Measurements from ENCODE around the gene STARD7.
"Not testable (repeated sequence)": the region's sequence is repeated elsewhere in the genome, so short reads cannot be mapped to it uniquely, and the experiment has no call there.

Gene STARD7

DNA sequence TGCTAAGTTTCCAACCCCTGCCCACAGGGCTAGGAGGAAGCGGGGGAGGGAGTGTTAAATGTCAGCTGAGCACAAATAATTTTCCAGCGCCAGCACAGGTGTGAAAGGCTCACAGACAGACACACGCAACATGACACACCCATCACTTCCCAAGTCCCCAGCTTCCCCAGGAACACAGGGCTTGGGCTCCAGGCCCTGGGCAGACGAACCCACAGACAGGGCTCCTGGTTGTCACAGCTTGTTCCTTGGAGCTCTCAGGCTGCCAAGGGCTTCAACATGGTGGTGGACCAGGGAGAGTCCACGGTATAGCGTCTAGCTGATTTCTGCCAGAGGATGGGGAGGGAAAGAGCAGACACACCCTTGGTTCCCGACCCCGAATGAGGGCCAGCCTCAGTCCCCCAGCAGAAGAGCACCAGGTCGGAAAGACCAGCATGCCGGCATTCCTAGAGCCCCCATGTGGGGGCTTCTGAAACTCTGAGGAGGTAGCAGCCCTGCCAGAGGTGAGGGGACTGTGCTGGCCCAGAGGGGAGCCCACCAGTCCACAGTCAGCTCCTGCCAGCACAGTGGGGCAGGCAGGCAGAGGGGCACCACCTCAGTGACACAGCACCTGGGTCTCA lies 65.3 kb downstream of the STARD7 start:
- in situ Hi-C loops (cut with MboI; ENCODE audit: low sequenced_read_pairs, unreplicated experiment) = no loop called here
- no peak for DNase-seq (ENCODE audit: low spot score)
- TF ChIP-seq, protein P1, sequence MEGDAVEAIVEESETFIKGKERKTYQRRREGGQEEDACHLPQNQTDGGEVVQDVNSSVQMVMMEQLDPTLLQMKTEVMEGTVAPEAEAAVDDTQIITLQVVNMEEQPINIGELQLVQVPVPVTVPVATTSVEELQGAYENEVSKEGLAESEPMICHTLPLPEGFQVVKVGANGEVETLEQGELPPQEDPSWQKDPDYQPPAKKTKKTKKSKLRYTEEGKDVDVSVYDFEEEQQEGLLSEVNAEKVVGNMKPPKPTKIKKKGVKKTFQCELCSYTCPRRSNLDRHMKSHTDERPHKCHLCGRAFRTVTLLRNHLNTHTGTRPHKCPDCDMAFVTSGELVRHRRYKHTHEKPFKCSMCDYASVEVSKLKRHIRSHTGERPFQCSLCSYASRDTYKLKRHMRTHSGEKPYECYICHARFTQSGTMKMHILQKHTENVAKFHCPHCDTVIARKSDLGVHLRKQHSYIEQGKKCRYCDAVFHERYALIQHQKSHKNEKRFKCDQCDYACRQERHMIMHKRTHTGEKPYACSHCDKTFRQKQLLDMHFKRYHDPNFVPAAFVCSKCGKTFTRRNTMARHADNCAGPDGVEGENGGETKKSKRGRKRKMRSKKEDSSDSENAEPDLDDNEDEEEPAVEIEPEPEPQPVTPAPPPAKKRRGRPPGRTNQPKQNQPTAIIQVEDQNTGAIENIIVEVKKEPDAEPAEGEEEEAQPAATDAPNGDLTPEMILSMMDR (IDR thresholded peaks at IDR 0.05; ENCODE audit: borderline replicate concordance, control extremely low read depth, extremely low read depth, insufficient read depth, missing control alignments) = no peak

DNA sequence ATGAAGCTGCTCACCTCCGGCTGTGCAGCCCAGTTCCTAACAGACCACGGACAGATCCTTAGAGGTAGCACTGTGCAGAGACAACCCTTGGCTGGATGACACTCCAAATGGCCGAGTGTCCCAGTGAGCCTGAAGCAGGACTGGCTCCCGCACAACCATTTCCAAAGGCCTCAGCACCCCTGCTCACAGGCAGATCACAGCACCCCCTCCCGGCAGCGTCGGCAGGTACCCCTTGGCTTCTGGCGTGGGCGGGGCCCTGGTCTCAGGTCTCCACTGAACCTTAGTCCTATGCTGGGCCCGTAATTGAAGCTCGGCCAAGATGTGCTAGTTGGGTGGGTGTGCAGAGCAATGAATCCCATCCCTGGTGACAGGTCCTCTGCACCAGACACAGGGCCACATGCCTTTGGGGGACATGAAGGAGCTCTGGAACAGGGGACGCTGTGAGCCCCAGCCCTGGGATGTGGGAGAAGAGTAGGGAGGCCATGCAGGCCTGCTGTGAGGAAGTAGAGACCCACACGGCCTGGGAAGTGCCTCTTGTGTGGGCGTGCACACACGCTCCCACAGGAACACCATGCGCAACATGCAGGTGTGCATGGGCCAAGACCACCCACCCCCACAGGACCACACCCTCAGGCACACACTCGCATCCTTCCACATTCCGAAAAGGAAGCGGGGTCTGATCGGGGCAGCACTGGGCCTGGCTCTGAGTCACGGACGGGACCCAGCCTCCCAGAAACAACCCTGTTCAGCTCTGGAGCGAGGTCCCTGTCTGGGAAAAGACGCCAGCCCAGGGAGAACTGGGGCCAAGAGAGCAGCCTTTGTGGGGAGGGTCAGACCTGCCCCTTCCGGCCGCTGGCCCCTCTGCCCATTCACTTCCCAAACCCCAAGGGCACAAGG lies 66.2 kb downstream of the STARD7 start:
- TF ChIP-seq, protein P1 (IDR thresholded peaks at IDR 0.05; ENCODE audit: borderline replicate concordance, control extremely low read depth, extremely low read depth, insufficient read depth, missing control alignments) = peak; percentile 61
- in situ Hi-C loops (cut with MboI; ENCODE audit: low sequenced_read_pairs, unreplicated experiment) = no loop called here
- DNase-seq (ENCODE audit: low spot score) = peak; percentile 71

DNA sequence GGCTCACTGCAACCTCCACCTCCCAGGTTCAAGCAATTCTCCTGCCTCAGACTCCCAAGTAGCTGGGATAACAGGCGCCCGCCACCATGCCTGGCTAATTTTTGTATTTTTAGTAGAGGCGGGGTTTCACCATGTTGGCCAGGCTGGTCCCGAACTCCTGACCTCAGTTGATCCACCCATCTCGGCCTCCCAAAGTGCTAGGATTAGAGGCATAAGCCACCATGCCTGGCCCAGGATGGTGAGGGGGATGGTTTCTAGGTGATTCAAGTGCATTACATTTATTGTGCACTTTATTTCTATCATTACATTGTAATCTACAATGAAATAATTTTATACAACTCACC lies 67.0 kb downstream of the STARD7 start:
- in situ Hi-C loops (cut with MboI; ENCODE audit: low sequenced_read_pairs, unreplicated experiment); DNase-seq (ENCODE audit: low spot score): not testable (repeated sequence)

DNA sequence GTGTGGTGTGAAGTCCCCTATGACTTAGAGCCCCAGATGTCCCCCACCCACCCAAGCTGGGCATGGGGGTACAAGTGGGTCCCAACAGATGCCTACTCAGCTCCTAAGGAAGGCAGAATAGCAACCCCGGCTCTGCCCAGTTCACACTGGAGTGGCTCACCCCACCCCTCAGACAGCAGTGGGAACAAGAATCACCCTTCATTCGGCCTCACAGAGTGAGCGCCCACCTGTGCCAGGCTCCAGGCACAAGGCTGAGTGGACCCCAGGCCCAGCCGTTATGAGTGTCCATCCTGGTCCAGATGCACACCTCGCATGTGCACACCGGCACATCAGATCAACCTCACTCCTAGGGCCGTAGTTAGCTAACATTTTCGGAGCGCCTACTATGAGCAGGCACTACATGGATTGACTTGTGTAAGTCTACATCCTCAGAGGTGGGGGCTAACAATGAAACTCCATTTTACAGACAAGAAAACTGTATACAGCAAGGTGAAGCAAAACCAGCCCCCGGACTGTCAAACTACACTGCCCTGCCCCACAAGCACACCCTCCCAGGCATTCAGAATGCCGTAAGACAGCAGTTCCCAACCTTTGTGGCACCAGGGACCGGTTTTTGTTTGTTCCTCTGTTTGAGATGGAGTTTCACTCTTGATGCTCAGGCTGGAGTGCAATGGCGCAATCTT lies 67.5 kb downstream of the STARD7 start:
- TF ChIP-seq, protein P1 (IDR thresholded peaks at IDR 0.05; ENCODE audit: borderline replicate concordance, control extremely low read depth, extremely low read depth, insufficient read depth, missing control alignments) = no peak
- in situ Hi-C loops (cut with MboI; ENCODE audit: low sequenced_read_pairs, unreplicated experiment) = no loop called here
- no peak for DNase-seq (ENCODE audit: low spot score)

DNA sequence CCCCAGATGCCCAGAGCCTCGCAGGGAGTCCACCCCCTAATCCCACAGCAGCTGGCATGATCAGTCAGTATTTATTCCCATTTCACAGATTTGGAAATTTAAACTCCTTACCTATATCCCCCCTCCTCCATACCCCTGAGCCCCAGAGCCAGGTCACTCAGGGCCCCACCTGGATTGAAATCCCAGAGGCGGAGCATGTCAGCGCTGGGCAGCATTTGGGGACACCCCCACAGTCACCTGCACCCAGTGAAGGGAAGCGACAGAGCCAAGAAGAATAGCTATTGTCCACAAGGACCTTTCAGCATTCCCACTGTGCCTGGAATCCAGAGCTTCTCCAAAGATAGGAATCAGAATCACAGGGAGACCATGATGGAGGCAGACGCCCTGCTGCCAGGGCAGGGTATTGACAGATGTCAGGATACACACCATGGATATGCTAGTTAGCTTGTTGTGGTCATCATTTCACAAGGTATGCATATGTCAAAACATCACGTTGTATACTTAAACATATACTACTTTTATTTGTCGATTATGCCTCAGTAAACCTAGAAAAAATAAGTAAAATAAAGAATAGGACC lies 69.4 kb downstream of the STARD7 start:
- no peak for DNase-seq (ENCODE audit: low spot score)
- in situ Hi-C loops (cut with MboI; ENCODE audit: low sequenced_read_pairs, unreplicated experiment) = loop anchor here (5.0 kb wide), 1 partner anchor 33 kb away; no protein-coding TSS in a partner anchor
- TF ChIP-seq, protein P1 (IDR thresholded peaks at IDR 0.05; ENCODE audit: borderline replicate concordance, control extremely low read depth, extremely low read depth, insufficient read depth, missing control alignments) = no peak

DNA sequence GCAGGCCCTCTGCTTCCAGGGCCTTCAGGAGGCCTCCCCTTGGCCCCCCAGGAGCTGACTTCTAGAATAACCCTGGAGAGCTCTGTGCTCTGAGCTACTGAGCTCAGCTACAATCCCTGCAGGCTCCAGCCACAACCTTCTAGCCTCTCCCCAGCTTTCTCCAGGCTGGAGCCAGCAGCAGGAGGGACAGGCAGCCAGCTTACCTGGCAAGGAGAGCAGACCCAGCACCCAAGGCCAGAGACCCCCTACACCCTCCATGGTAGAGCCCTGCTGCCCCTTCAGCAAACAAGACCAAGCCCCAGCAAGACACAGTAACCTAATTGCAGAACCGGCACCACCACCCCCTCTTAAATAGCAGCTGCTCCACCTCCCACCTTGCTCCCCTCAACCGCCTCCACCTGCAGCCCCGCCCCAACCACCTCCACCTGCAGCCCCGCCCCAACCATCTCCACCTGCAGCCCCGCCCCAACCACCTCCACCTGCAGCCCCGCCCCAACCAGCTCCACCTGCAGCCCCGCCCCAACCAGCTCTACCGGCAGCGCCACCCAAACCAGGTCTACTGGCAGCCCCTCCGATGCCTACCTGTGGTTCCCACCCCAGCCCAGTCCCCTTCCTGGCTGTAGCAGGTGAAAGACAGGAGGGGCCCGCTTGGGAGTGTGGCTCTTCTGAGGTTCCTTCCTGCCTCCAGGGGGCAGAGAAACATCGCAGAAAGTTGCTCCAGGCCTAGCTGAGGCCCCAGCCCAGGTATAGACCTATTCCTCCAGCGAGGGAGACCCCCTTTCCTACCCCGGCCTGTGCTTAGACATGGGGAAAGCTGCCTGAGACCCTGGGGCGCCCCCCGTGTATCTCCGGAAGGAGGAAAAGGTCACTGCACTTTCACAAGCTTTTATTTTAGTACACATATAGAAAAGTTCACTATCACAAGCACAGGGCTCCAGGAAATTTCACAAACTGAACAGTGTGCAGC lies 70.2 kb downstream of the STARD7 start, which contains the start of gene ASTL:
TSS of gene ASTL (minus strand) at position 324 of the 967 bp plus-strand sequence. CDS start at position 258, 66 bp downstream.
- DNase-seq (ENCODE audit: low spot score) = peak; percentile 82
- in situ Hi-C loops (cut with MboI; ENCODE audit: low sequenced_read_pairs, unreplicated experiment) = loop anchor here (5.0 kb wide), 1 partner anchor 34 kb away; no protein-coding TSS in a partner anchor
- TF ChIP-seq, protein P1 (IDR thresholded peaks at IDR 0.05; ENCODE audit: borderline replicate concordance, control extremely low read depth, extremely low read depth, insufficient read depth, missing control alignments) = peak; percentile 74

Data from GM13976 (cell line).